Jurkat, Clone E6-1 (cell line): ENCODE results near the gene CD40LG. TPM values are rescaled to one million over a fixed set of nuclear protein-coding genes. Genes with fewer than 3 reads are reported as not detected.

Experiments
- DNase-seq: peaks from one replicate; pipeline ENCODE4 v3.0.0-alpha.2; 2011; ENCODE audit warnings: low read depth, low spot score
- H3K4me3 ChIP-seq: 2 replicates; pipeline ENCODE4 v1.5.1; 2011; ENCODE audit warnings: mild to moderate bottlenecking, low read length, control low read depth, moderate library complexity
- polyA plus RNA-seq: library from polyadenylated mRNA; unstranded; fragments of >200 nt; gene quantifications from one replicate; pipeline ENCODE4 v1.2.1, GENCODE V29; 2012; ENCODE audit warnings: missing spikeins; ENCODE audit not compliant: insufficient read length, insufficient read depth

The CD40LG gene
- 0.64 TPM for polyA plus RNA-seq

GRCh38 chrX:136647677-136648360 lies at the start of gene CD40LG:
TSS of gene CD40LG (plus strand) at chrX:136648158. CDS start at chrX:136648249, 91 bp downstream.
- no peak for DNase-seq
- H3K4me3 ChIP-seq = peak within 1 kb of the TSS; percentile 38

GRCh38 chrX:136598631-136599030 lies 49.3 kb upstream of the CD40LG start:
- no peak overlapping the region for H3K4me3 ChIP-seq
- DNase-seq = no peak

- H3K4me3 ChIP-seq = no peak overlapping the region
- no peak for DNase-seq
Observed at GRCh38 chrX:136600059-136600458, 47.9 kb upstream of the CD40LG start.

DNA sequence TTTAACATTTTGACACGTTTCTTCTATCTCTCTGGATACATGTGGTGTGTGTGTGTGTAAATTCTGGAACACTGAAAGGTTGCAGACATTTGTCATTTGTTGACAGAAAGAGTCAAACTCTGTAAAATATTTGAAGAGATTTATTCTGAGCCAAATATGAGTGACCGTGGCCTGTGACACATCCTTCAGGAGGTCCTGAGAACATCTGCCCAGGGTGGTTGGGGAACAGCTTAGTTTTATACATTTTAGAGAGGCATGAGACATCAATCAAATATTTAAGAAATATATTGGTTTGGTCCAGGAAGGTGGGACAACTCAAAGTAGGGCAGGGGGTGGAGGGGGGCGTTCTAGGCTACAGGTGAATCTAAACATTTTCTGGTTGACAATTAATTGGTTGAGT lies 40.7 kb upstream of the CD40LG start:
- no peak overlapping the region for H3K4me3 ChIP-seq
- no peak for DNase-seq

DNA sequence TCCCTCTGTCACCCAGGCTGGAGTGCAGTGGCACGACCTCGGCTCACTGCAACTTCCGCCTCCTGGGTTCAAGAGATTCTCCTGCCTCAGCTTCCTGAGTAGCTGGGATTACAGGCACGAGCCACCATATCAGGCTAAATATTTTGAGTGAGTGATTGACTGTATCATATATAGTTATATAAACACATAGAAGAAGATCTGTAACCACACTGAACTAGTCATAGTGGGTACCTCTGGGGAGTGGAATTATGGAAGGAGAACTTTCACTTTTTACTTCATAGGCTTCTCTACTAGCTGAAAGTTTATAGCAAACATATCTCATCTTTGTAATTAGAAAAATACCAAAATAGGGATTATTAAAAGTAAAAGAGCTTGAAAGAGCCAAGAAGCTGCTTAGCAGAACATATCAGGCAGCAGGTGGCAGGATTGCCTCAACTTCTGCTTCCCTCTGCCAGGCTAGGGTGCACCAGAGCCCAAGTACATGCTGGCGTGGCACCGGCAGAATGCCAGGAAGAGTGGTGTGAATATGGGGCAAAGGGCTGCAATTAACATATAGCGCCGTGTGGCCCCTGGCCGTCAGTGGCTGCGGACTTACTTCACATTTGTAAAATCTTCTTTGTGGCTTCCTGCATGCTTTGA lies 39.5 kb upstream of the CD40LG start:
- no peak overlapping the region for H3K4me3 ChIP-seq
- peak; percentile 83 for DNase-seq

DNA sequence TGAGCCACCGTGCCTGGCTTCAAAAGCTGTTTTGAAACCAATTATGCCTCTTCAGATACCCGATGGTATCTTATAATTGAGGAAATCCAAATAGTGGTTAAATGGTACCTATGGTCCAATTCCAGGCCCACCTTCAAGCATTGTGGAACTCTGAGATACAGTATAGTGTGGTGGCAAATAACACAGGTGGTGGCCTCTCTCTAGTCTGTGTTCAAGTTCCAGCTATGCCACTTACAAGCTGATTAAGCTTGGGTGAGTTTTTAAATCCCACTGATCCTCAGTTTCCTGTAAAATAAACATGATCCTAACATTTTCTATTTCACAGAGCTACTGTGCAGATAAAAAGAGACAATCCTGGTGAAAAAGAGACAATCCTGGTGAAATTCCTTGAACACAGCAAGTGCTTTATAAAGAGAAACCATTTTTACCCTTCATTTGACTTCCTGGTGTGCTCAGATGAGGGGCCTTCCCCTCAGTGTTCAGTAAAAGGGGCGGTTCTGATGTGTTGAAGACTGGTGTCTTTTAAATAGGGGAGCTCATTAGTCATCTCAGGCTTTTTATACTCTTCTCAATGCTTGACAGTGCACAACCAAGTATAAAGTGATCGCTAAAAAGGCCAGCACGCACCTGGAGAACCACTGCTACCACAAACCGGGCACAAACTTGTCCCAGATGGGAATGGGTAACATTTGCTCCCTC lies 30.8 kb upstream of the CD40LG start:
- peak overlapping the region; percentile 1; the same call in 1 of the 2 replicates for H3K4me3 ChIP-seq
- DNase-seq = peak; percentile 72

- DNase-seq = no peak
- no peak overlapping the region for H3K4me3 ChIP-seq
Observed at GRCh38 chrX:136619899-136620505, 28.0 kb upstream of the CD40LG start.

DNA sequence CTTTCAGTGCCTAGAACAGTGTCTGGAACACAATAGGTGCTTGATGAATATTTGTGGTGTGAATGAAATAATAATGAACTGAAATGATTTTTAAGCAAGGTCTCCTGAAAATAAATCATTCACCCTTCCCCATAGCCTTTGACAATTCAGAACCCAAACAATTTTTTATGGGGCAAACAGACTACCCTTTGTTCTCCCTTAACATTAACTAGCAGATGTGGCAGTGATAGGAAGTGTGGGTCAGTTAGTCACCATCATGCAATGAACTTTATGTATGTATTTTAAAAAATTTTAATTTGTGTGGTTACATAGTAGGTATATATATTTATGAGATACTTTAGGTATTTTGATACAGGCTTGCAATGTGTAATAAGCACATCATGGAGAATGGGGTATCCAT lies 27.2 kb upstream of the CD40LG start:
- no peak for DNase-seq
- no peak overlapping the region for H3K4me3 ChIP-seq

GRCh38 chrX:136622568-136622967 lies 25.4 kb upstream of the CD40LG start:
- H3K4me3 ChIP-seq = no peak overlapping the region
- DNase-seq = no peak

- peak; percentile 85 for DNase-seq
Observed at GRCh38 chrX:136623396-136623795, 24.6 kb upstream of the CD40LG start.

DNA sequence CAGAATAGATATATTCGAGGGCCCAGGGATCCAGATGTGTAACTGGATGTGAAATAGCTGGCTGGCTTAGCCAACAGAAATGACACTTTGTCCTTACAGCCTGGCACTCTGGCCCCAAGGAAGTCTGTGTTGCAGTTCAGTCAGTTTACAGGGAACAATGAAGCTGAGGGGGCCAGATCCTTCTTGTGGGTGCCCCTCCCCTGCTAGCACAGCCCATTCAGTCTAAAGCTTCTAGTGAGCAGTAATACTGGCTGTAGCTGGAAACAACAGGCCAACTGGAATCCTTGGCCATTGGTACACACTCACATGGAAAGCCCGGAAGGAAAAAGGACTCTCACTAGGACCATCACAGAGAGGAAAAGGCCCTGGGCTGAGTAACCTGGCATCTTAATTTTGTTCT lies 22.7 kb upstream of the CD40LG start:
- H3K4me3 ChIP-seq = no peak overlapping the region
- no peak for DNase-seq

More at GRCh38 chrX:136623396-136623795, 24.6 kb upstream of the CD40LG start:
- H3K4me3 ChIP-seq = no peak overlapping the region

DNA sequence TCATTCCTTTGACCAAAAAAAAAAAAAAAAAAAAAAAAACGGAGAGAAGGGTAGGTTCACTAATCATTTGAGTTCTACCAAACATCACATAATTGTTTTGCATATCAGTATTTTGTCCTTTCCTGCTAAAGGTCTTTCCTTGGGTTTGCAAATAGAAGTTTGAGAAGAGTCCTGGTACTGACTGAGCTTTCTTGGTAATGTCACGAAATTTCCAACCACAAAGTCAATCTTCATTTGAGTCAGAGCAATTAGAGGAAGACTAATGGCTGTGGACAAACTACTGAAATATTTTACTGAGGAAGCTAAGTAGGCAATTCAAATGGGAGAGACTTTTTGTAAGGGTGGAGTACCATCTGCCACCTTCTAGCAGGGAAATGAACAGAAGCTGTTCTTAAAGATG lies 21.7 kb upstream of the CD40LG start:
- DNase-seq = no peak
- no peak overlapping the region for H3K4me3 ChIP-seq

DNA sequence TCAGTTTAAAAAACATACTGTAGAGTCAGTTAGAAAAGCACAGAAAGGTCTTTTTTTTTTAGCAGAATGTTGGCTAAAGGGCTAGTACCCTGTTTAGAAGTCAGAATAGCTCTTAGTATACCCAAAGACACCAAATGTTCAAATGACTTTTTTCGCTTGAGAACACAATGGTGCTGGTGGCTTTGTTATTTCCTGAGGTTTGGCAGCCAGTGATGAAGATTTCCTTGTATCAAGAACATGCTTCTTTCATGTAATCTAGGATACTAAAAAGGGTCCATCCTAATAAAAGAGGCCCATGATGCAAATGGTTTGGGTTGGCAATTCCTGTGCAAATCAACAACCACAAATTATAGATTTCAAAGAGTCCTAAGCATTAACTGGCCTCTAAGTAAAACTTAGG lies 21.1 kb upstream of the CD40LG start:
- DNase-seq = no peak
- no peak overlapping the region for H3K4me3 ChIP-seq

GRCh38 chrX:136627409-136627808 lies 20.5 kb upstream of the CD40LG start:
- DNase-seq = peak; percentile 74
- H3K4me3 ChIP-seq = no peak overlapping the region

- peak; percentile 83 for DNase-seq
Observed at GRCh38 chrX:136629084-136629750, 18.7 kb upstream of the CD40LG start.

DNA sequence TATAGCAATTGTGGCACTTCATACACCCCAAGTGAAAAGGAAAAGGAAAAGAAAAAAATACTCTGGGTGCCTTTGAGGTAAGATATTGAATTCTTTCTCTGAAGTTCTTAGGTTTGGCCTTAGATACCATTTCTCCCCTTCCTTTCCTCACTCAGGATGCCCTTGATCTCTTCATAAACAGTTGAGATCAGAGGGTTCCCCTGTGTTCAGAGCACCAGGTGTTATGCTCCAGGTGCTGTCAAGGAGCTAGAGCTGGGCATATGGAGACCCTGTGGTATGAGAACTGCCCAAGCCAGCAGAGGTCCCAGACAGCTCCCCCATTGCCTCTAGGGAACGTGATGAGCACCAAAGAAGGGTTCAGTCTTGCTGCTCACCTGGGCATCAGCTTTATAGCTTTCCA lies 17.1 kb upstream of the CD40LG start:
- peak; percentile 96 for DNase-seq
- no peak overlapping the region for H3K4me3 ChIP-seq

More at GRCh38 chrX:136629084-136629750, 18.7 kb upstream of the CD40LG start:
- no peak overlapping the region for H3K4me3 ChIP-seq

GRCh38 chrX:136635235-136635634 lies 12.7 kb upstream of the CD40LG start:
- peak; percentile 88 for DNase-seq
- no peak overlapping the region for H3K4me3 ChIP-seq

DNA sequence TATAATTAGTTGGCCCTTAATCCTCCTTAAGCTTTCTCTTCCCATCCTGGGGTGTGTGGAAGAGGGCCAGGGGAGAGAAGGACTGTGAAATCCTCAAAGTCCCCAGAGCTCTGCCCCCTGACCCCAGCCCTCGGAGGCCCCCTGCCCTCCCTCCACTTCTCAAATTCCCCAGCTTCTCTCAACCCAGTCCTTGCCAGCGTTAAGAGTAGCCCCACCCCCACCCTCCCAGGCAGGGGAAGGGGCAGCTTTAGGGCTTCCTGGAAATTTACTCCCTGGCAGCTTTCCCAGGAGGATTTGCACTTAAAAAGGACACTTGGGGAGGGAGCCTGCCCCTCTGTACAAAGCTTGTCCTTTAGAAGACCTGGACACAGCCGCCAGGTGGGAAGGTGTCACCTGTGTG lies 11.8 kb upstream of the CD40LG start:
- no peak overlapping the region for H3K4me3 ChIP-seq
- DNase-seq = no peak

DNA sequence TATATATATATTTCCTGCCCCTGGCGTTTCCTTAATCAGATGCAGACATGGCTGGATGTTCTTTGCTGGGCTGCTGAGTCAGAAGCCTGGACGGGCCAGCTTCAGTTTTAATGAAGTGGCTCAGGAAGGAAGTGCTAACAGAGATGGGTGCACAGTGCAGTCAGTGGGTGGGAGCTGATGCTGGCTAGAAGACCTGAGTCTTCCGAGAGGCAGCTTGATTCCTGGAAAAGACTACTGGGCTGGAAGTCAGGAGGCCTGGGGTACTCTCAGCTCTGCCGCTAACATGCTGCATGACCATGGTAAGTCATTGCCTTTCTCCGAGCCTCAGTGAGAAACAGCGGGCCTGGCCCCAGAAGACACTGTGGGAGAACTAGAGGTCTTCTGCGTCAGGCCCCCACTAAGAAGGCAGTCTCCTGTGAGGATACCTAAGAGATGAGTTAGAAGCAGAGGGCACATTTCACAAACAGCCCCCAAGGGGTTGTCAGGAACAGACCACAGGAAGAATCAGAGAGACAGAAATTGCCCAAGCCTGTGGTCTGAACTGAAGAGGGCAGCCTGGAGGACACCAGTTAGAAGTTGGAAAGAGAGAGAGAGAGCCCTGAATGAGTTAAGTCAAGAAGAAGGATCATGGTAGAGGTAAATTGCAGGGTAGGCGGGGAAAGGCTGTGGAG lies 8.3 kb upstream of the CD40LG start:
- no peak for DNase-seq
- H3K4me3 ChIP-seq = no peak overlapping the region
